ENCODE measurements around the gene PPP1R1B. TPM values are rescaled to one million over a fixed set of nuclear protein-coding genes. Genes with fewer than 3 reads are reported as not detected.

The PPP1R1B gene
- total and polyA plus RNA-seq, 2 experiments from 2014 or later: 3.4 to 5.4 TPM

GRCh38 chr17:39622380-39623006 is 4.3 kb upstream of the PPP1R1B start (continued):
- TF ChIP-seq ZNF462 (CRISPR knock-in tag; IDR thresholded peaks at IDR 0.05) (no peak), ZNF114 (CRISPR knock-in tag; IDR thresholded peaks at IDR 0.05) (no peak), CREB1 (CRISPR knock-in tag; IDR thresholded peaks at IDR 0.05; ENCODE audit: low read depth) (no peak)

- Histone ChIP-seq H4K20me1 (replicated peaks; ENCODE audit: insufficient read depth) (no peaks in the 10 kb centered on the region), H3K27ac (ENCODE audit: low read depth) (no peak overlapping the region), H3K9me2 (ENCODE audit: insufficient read depth) (no peaks in the 10 kb centered on the region), H3K4me3 (no peak overlapping the region), H2AFZ (no peak overlapping the region), H3K4me2 (peak overlapping the region; percentile 54), H3K27me3 (ENCODE audit: insufficient read depth) (peaks cover 95% of the 10 kb centered on the region), H3F3A (replicated peaks; ENCODE audit: low read depth) (0 out of 2 replicates have a peak, but pooled peaks cover 4% of the 10 kb centered on the region), H3K79me2 (replicated peaks; ENCODE audit: insufficient read depth) (no peaks in the 10 kb centered on the region), H3K36me3 (ENCODE audit: insufficient read depth) (no peaks in the 10 kb centered on the region), H3K4me1 (ENCODE audit: insufficient read depth) (peaks cover 22% of the 10 kb centered on the region)
- peaks cover 72% of the 10 kb centered on the region for H3K27me3 Mint-ChIP-seq (ENCODE audit: insufficient read depth, low read depth, poor library complexity)
- H3K9me3 Mint-ChIP-seq: no peaks in the 10 kb centered on the region; the same call in 2 of the 3 replicates
- ATAC-seq: peak; percentile 25
- no peak overlapping the region for H3K4me3 Mint-ChIP-seq
- peak; percentile 87 for DNase-seq (ENCODE audit: low spot score)
- H3K27ac Mint-ChIP-seq: no peak overlapping the region
- peaks cover 42% of the 10 kb centered on the region for H3K4me1 Mint-ChIP-seq
- no peaks in the 10 kb centered on the region for H3K36me3 Mint-ChIP-seq (ENCODE audit: low read depth)
- TF ChIP-seq CTCF (conservative IDR thresholded peaks at IDR 0.05; ENCODE audit: low read depth in 2 of 2): peak; percentile 86 to 89
- no peak for TF ChIP-seq ETS1 (IDR thresholded peaks at IDR 0.05)
Measured at GRCh38 chr17:39623356-39623950, 3.3 kb upstream of the PPP1R1B start.

Measured in GM23338 (cell line).